Uterus (tissue), 2 donors: ENCODE data around the gene NEDD4.

ENCODE experiments used
- CTCF ChIP-seq, 4 experiments: fragments of 200-600 bp in 2 of 4; fragments of 450-650 bp in 2 of 4; sonication (generic) in 2 of 4; IDR thresholded peaks; one replicate each; pipeline ENCODE4 v1.5.1; 2016 to 2019; ENCODE audit warnings: antibody characterized with exemption in 4 of 4, mild to moderate bottlenecking in 2 of 4, moderate library complexity in 1 of 4
- POLR2A ChIP-seq, 2 donors: fragments of 450-650 bp; IDR thresholded peaks; one replicate each; pipeline ENCODE4 v1.6.1; 2016; ENCODE audit warnings: antibody characterized with exemption in 2 of 2, mild to moderate bottlenecking in 1 of 2, moderate library complexity in 1 of 2

- TF ChIP-seq CTCF (IDR thresholded peaks at IDR 0.05): no peak
- TF ChIP-seq POLR2A (IDR thresholded peaks at IDR 0.05): no peak
Observed at GRCh38 chr15:55899537-55899936, 93.9 kb downstream of the NEDD4 start.
